C4-2B (cell line): Measurements from ENCODE around the gene OCIAD1.
"Not testable (repeated sequence)": the region's sequence is repeated elsewhere in the genome, so short reads cannot be mapped to it uniquely, and the experiment has no call there.

Source experiments
- H3K27ac ChIP-seq: fragments of 450-650 bp; 2 replicates; pipeline ENCODE4 v1.5.1; 2017
- ZFX ChIP-seq: fragments of 450-650 bp; IDR thresholded peaks from 2 replicates; pipeline ENCODE4 v1.6.1; 2017
- TF ChIP-seq, protein P1 (sequence below): fragments of 450-650 bp; conservative IDR thresholded peaks from 2 replicates; pipeline ENCODE4 v1.5.1; 2017; ENCODE audit warnings: mild to moderate bottlenecking

OCIAD1 gene

DNA sequence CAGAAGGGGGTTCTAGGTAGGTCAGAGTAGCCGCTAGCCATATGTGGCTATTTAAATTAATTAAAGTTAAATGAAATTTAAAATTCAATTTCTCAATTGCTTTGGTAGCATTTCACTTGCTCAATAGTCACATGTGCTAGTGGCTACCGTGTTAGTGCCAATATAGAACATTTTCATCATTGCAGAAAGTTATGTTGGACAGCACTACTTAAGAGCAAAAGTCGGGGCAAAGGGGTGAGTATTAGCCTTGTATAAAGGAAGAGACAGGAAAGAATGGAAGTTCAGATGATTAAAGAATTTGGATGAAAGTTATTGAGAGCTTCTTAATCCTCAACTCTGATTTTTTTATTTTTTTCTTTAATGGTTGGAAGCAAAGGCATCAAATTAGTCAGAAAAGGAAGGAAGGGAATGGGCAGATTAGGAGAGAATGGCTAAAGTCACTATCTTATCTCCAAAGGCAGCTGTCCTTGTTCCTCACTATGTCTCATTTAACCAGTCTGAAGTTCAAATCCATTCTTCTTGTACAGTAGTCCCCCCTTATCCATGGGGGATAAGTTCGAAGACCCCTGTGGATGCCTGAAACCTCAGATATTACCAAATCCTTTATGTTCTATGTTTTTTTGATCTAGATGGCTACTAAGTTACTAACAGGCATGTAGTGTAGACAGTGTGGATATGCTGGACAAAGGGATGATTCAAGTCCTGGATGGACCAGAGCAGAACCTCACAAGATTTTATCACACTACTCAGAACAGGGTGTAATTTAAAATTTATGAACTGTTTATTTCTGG is 22.9 kb downstream of the OCIAD1 start:
- no peak for TF ChIP-seq ZFX
- TF ChIP-seq, protein P1, sequence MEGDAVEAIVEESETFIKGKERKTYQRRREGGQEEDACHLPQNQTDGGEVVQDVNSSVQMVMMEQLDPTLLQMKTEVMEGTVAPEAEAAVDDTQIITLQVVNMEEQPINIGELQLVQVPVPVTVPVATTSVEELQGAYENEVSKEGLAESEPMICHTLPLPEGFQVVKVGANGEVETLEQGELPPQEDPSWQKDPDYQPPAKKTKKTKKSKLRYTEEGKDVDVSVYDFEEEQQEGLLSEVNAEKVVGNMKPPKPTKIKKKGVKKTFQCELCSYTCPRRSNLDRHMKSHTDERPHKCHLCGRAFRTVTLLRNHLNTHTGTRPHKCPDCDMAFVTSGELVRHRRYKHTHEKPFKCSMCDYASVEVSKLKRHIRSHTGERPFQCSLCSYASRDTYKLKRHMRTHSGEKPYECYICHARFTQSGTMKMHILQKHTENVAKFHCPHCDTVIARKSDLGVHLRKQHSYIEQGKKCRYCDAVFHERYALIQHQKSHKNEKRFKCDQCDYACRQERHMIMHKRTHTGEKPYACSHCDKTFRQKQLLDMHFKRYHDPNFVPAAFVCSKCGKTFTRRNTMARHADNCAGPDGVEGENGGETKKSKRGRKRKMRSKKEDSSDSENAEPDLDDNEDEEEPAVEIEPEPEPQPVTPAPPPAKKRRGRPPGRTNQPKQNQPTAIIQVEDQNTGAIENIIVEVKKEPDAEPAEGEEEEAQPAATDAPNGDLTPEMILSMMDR, result no peak
- H3K27ac ChIP-seq, result no peak overlapping the region

DNA sequence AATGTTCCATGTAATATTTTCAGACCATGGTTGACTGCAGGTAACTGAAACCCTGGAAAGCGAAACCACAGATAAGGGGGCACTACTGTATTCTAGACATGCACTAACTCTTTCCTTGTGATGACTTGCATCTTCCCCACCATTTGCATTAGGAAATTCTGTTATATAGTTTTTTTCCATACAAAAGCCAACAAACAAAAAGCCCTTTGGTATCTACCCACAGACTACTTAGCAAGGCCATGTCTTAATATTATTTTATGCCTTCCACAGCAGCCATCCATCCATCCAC is 23.5 kb downstream of the OCIAD1 start:
- TF ChIP-seq, protein P1, result no peak
- no peak for TF ChIP-seq ZFX
- H3K27ac ChIP-seq, result no peak overlapping the region

DNA sequence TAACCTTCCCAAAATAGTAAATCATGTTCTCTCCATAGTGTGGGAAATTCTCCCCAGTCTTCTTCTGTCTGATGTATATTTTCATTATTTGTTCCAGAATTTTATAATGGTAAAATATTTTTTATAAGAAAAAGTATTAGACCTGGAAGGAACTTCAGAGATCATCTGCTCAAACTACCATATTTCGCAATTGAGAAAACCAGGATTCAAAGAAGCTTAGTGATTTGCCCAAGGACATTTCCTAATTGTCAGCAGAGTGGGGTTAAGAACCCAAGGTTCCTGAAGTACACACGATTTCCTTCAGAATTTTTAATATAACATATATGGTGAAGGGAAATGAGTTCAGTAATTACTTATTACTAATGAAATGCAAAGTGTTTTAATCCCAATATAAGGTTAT is 24.1 kb downstream of the OCIAD1 start:
- no peak for TF ChIP-seq ZFX
- TF ChIP-seq, protein P1, result no peak
- no peak overlapping the region for H3K27ac ChIP-seq

DNA sequence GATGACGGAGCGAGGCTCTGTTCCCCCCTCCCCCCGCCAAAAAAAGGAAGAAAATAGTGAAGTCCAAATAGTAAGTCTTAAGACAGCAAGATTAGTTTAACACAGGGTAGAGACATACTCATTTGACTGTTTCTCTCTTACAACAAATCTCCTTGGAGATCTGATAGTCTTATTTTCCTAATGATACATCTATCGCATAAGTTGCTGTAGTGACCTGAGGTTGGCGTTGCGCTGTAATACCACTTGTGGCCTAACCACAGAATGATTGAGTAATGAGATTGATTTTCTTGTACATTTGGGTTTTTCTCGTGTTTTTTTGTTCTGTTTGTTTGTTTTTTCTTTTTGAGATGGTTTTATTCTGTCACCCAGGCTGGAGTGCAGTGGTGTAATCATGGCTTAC is 27.2 kb downstream of the OCIAD1 start:
- no peak overlapping the region for H3K27ac ChIP-seq
- TF ChIP-seq ZFX, result no peak

DNA sequence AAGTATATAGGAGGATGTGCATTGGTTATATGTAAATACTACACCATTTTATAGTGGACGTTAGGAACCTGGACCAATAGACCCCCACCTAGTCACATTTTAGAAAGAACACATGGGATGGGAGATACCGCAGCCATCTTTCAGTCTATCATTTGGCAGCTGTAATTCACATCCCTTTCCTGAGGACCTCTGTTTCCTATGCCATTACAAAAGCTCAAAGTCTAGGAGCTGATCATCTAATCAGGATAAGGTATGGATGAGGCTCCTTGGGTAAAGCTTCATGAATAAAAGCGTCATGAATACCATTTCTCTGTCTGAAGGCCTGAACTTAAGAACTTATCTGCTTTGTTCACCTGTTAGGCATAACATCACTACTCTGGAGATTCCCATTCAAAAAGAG is 31.1 kb downstream of the OCIAD1 start:
- TF ChIP-seq ZFX, result no peak
- TF ChIP-seq, protein P1, result no peak
- H3K27ac ChIP-seq, result no peak overlapping the region

DNA sequence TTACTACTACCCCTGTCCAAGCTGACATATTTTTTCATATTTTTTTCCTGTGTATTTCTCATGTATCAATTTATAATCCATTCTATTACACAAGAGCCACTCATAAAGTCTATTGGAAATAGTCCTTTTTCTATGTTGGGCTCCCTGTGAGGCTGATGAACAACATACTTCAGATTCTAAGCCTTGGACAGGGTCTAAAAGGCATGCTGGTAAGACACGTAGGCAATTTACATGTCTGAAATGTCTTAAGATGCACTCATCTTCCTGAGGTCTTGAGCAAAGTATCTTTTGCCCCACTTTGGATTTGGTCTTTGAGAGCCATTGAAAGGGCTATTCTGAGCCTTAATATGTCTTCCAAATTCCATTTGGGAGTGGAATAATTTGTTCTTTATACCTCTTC is 31.8 kb downstream of the OCIAD1 start:
- no peak overlapping the region for H3K27ac ChIP-seq
- TF ChIP-seq ZFX, result no peak
- TF ChIP-seq, protein P1, result no peak

DNA sequence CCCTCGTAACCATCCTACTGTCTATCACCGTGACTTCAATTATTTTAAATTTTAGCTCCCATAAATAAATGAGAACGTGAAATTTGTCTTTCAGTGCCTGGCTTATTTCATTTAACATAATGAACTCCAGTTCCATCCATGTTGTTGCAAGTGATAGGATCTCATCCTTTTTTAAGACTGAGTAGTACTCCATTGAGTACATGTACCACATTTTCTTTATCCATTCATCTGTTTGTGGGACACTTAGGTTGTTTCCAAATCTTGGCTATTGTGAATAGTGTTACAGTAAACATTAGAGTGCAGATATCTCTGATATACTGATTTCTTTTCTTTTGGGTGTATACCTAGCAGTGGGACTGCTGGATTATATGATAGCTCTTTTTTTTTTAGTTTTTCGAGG is 32.8 kb downstream of the OCIAD1 start:
- H3K27ac ChIP-seq, result no peak overlapping the region
- TF ChIP-seq, protein P1, result no peak
- TF ChIP-seq ZFX, result no peak

DNA sequence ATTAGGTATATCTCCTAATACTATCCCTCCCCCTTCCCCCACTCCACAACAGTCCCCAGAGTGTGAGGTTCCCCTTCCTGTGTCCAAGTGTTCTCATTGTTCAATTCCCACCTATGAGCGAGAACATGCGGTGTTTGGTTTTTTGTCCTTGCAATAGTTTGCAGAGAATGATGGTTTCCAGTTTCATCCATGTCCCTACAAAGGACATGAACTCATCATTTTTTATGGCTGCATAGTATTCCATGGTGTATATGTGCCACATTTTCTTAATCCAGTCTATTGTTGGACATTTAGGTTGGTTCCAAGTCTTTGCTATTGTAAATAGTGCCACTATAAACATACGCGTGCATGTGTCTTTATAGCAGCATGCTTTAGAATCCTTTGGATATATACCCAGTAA is 33.8 kb downstream of the OCIAD1 start:
- H3K27ac ChIP-seq, result not testable (repeated sequence)
